Stimulated activated CD8-positive, alpha-beta memory T cell treated with anti-CD3 and anti-CD28 coated beads, Interleukin-4, amount 100 ng/mL, for 24 hours (primary cell): ENCODE results near the gene LMTK3.
A peak's percentile ranks its signal among the peaks of the same experiment; 100 is the strongest.
"Not testable (repeated sequence)": the region's sequence is repeated elsewhere in the genome, so short reads cannot be mapped to it uniquely, and the experiment has no call there.

ENCODE experiments used
- DNase-seq: peaks from one replicate; pipeline ENCODE4 v3.0.0-alpha.2; 2020; ENCODE audit warnings: low read depth

Gene LMTK3

DNA sequence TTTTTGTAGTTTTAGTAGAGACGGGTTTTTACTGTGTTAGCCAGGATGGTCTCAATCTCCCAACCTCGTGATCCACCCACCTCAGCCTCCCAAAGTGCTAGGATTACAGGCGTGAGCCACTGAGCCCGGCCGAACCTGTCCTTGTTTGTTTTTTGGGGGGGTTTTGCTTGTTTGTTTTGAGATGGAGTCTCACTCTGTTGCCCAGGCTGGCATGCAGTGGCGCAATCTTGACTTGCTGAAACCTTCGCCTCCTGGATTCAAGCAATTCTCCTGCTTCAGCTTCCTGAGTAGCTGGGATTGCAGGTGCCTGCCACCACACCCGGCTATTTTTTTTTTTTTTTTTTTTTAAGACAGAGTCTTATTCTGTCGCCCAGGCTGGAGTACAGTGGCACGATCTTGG, 24.9 kb downstream of the LMTK3 start:
- DNase-seq = not testable (repeated sequence)

DNA sequence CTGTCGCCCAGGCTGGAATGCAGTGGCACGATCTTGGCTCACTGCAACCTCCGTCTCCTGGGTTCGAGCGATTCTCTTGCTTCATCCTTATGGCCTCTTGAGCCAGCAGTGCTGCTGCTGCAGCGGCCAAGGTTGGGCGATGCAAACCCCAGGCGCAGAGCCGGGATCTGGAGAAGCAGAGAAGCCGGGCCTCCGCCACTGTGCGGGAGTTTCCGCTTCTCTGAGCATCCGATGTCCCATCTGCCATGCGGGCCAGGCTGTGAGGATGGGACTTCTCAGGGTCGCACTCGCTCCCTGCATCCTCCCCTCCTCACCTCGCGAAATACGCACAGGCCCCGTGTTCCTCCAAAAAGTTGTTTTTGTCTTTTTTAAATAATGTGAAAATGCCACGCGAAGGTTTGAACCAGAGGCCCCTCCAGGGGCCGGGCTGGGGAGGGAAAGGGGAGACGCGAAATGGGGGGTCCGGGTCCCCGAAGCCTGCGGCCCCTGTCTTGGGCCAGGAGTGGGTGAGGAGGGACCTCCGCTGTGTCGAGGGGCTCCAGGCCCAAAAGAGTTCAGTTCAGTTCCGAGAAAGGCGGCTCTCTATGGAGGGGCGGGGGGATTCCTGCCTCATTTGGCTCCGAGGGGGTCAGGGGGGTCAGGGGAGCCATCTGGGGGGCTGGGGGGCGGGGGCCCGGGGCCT, 26.6 kb downstream of the LMTK3 start:
- DNase-seq = no peak

DNA sequence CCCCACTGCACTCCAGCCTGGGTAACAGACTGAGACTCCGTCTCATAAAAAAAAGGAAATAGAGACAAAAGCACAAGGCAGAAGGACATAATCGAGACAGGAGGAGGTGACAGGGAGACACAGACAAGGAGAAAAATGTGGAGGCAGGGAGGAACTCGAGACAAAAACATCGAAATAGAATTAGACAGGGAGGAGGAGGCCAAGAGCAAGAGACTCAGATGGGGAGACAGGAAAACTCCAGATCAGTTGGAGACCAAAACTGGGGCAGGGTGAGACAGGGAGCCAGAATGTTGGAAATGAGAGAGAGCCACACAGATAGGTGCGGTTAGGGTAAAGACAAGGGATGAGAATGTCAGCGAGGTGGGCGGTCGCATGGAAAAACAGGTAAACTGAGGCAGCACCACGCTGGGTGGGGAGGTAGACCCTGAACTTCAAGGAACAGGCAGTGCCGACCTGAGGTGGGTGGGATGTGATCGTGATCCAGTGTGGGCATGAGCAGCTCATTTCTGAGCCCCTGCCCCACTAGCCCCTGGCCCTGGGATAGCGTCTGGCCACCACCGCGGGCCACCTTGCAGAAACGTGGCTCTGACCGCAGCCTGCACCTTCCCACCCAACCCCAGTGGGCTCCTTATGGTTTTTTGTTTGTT, 27.3 kb downstream of the LMTK3 start:
- no peak for DNase-seq

DNA sequence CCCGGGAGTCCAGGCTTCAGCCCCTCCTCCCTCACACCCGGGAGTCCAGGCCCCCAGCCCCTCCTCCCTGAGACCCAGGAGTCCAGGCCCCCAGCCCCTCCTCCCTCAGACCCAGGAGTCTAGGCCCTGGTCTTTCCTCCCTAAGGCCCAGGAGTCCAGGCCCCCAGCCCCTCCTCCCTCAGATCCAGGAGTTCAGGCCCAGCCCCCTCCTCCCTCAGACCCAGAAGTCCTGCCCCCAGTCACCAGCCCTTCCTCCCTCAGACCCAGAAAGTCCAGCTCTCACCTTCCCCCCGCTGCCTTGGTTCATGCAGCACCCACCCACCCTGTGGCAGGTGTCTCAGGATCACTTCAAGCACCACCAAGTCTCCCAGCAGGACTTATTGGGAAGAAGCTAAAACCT, 28.3 kb downstream of the LMTK3 start:
- DNase-seq = no peak

DNA sequence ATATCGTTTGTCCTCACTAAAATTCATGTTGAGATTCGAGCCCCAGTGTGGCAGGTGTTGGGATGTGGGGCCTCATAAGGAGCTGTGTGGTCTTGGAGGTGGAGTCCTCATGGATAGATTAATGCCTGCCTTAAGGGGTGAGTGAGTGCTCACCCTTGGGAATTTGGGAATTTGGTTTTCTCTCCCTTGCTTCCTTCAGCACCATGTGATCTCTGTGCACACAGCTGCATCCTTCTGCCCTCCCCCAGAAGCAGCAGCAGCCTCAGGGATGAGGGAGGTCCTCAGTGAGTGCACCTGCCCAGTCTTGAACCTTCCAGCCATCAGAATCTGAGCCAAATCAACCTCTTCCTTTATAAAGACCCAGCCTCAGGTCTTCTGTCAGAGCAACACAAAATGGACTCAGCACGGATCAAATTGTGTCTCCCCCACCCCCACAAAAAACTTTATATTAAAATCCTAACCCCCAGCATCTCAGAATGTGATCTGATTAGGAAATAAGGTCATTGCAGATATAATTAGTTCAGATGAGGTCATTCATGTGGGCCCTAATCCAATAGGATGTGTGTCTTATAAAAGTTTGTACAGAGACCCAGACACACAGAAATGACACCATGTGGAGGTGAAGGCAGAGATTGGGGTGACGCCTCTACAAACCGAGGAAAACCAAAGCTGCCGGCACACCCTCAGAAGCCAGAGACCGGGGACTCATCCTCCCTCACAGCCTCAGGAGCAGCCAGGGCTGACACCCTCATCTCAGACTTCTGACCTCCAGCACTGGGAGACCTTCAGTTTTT, 29.6 kb downstream of the LMTK3 start:
- DNase-seq = no peak

DNA sequence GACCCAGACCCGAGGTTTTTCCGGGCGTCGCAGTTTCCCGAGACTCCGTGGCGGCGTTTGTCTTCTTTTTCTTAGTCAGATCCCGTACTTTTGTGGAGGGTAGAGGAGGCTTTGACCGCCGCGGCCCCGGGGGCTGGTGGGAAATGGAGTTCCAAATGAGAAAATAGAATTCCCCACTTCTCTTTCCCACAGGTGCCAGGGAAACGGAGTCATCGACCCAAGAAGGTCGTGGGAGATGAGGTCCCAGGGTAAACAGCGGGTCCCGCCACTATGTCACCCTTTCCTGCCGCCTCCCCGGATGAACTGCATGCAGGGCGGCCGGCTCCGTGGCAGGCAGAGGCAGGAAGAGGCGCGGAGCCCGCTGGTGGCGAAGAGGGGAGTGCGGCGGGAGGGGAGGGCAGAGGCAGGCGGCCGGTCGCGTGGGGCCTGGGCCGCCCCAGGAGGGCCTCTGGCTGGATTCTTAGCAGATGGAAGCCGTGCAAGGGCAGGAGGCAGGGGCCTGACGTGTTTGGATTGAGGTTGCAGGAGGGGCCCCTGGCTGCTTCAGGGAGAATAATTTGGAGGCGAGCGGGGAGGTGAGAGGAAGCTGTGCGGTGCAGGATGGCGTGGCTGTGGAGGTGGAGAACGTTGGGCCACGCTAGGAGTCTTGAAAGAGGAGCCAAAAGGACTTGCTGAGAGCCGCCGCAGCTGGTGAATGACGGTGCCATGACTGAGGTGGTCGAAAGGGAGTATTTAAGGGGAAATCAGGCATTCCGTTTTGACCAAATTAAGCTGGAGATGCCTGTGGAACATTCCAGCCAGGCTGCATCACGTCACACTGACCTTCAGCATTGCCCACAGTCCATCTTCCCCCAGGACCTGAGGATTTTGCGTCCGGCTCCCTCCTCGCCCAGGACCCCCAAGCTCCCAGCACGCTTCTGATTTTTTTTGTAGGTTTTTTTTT, 30.8 kb downstream of the LMTK3 start:
- peak; percentile 22 for DNase-seq

DNA sequence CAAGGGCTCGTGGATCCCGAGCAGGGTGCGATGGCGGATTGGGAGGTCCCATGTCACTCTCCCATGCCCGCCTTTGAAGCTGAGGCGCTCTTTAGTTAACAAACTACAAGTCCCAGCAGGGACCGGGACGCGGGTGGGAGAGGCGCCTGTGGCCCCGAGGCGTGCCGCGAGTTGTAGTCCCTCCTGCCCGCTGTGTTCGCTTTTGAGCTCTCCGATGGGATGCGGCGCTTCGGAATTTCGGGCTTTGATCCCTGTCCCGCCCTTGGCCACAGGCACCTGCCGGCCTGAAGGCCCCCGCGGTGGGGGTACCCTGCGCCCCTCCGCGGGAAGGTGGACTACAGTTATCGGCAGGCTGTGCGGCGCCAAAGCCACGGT, 31.5 kb downstream of the LMTK3 start:
- DNase-seq = peak; percentile 24

DNA sequence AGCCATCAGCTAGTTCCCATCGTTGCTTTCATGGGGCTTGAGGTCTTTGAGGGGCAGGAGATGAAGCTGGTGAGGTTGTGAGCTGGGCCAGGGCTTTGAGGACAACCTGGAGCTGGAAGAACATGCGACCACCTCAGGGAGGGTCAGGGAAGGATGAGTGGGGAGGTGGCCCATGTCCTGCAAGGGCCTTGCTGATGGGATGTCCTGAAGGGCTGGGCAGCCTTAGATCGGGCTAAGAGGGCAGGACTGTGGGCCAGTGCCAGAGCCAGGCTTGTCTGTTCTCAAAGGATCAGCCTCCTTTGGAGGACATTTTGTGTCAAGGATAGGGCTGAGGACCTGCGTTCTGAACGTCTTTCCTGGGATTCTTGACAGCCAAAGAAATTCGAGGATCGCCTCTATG, 31.9 kb downstream of the LMTK3 start:
- DNase-seq = no peak

DNA sequence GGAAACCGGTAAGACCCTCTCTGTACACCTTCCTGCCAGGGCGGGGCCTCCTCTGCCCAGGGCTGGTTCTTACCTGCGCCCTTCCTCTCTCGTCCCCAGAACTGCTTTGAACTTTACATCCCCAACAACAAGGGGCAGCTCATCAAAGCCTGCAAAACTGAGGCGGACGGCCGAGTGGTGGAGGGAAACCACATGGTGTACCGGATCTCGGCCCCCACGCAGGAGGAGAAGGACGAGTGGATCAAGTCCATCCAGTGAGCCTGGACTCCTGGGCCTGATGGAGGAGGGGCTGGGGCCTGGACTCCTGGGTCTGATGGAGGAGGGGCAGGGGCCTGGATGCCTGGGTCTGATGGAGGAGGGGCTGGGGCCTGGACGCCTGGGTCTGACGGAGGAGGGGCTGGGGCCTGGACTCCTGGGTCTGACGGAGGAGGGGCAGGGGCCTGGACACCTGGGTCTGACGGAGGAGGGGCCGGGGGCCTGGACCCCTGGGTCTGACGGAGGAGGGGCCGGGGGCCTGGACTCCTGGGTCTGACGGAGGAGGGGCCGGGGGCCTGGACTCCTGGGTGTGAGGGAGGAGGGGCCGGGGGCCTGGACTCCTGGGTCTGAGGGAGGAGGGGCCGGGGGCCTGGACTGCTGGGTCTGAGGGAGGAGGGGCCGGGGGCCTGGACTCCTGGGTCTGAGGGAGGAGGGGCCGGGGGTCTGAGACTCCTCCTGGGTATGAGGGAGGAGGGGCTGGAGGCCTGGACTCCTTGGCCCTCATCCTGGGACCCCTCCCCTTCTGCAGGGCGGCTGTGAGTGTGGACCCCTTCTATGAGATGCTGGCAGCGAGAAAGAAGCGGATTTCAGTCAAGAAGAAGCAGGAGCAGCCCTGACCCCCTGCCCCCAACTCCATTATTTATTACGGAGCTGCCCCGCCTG, 33.0 kb downstream of the LMTK3 start:
- no peak for DNase-seq

DNA sequence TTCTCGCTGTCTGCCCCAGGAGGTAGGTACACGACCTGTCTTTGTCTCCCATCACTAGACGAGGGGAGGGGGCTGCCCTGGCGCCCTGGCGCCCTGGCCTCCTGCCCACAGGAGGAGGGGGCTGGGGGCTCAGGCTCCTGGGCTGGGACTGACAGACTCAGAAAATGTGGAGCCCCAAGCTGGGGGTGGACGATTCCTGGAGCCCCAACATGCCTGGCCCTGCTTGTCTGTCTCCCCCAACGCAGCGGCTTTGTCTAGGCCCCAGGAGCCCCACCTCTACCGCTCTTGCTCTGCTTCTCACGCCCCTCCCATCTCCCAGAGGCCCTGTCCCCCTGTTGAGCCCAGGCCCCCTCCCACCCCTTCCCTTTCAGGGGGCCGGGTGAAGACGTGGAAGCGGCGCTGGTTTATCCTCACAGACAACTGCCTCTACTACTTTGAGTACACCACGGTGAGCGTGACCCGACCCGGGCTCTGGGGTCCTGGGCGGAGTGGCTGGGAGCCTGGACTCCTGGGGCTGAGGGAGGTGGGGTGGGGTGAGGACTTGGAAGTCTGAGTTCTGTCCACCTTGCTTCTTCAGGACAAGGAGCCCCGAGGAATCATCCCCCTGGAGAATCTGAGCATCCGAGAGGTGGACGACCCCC, 33.8 kb downstream of the LMTK3 start:
- DNase-seq = no peak

DNA sequence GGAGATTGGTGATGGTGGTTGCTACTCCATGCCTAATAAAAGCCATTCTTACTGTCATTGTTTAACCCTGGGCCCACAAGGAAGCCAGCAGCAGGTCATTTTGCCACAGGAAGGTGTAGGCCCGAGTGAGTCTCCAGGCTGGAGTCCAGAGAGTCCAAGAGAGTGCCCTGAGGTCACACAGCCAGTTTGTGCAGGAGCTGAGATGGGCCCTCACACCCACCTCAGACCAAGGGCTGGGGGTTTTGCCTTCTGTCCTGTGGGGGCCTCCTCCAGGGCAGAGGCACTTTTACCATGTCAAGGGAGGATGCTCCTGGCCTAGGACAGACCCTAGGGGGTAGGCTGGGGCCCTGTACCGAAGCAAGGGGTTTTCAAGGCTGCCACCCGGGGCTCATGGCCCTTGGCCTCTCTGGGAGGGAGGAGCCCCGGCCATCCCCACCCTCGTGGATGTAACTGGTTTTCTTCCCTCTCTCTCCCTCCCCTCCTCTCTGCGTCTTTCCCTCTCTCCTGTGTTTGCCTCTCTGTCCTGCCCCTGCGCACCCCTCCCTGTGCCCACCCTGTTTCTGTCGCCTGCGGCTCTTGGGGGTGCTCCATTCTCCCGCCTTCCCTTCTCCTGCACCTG, 34.5 kb downstream of the LMTK3 start:
- DNase-seq = no peak

DNA sequence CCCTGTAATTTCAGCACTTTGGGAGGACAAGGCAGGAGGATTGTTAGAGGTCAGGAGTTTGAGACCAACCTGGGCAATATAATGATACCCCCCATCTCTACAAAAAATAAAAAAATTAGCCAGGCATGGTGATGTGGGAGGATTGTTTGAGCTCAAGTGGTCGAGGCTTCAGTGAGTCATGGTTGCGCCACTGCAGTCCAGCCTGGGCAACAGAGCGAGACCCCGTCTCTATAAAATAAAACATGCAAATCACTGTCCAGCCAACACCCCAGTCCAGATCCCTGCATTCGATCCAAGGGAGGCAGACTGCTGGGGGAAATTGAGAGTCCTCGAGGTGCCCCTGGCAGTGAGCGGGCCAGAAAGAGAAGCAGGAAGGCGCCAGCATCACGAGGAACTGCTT, 35.5 kb downstream of the LMTK3 start:
- DNase-seq = no peak

DNA sequence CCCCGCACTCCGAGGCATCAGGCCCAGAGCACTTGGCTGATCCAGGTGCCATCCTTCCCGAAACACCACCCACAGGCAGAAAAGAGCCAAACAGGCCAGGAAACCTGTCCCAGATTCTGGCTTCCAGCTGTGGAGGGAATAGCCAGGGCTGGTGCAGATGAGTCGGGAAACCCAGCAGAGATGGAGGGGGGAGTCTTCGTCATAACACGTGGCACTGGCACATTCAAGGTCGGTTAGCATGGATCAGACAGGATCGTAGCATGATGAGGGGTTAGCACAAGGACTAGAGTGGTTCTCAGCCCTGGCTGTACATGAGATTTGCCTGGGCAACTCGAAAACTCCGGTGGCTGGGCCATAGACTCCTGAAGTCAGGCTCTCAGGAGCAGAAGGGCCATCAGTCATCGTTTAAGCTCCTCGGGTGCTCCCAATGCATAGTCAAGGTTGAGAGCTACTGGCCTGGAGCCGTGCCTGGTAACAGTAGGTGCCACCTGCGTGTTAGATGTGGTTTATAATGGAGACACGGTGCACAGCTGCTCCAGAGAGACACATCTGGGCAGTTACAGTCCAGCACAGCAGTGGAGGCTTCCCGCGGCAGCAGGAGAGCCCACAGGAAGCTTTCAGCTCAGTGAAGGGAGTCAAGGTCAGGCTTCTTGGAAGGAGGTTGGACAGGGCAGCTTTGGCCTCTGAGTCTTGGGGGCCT, 36.1 kb downstream of the LMTK3 start:
- DNase-seq = no peak

DNA sequence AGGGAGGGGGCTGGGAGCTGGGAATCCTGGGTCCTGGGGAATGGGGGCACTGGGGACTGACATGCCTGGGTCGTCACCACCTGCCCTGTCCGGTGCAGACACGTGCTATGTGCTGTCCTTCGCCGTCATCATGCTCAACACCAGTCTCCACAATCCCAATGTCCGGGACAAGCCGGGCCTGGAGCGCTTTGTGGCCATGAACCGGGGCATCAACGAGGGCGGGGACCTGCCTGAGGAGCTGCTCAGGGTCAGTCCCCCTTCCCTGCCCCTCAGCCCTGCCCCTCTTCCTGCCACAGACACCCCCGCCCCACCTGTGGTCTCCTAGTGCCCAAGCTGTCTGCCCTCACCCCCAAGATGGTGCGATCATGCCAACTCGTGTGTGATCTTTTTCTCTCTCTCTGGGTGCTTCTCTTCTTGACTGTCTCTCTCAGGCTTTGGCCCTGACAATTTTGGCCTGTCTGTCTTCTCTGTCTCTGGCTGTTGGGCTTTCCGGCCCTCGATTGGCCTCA, 37.5 kb downstream of the LMTK3 start:
- no peak for DNase-seq

DNA sequence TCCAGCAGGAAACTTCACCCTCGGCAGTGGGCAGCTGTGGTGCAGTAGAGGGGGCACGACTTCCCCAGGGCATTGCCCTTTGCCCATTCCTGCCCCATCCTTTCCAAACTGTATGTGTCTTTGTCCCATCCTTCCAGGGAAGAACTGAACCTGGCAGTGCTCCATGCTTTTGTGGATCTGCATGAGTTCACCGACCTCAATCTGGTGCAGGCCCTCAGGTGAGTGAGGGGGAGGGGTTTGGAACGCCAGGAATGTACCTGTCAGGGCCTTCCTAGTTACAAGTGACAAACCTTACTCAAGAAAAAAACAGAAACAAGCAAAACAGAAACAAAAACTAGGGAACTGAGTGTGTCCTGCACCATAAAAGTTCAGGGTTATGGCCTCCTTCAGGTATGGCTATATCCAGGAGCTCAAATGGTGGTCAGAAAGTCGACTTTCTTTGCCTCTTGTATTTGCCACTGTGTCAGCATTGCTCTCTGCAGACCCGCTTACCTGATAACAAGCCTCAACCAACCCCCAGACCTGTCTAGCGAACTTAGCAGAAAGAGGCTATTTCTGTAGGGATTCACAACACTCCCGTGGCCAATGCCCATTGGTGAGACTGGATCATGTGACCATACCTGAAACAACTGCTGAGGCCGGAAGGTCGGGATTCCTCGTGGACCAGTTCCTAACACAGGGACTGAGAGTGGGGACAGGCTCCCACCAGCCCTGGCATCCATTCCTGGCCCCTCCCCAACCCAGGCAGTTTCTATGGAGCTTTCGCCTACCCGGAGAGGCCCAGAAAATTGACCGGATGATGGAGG, 38.3 kb downstream of the LMTK3 start:
- no peak for DNase-seq

DNA sequence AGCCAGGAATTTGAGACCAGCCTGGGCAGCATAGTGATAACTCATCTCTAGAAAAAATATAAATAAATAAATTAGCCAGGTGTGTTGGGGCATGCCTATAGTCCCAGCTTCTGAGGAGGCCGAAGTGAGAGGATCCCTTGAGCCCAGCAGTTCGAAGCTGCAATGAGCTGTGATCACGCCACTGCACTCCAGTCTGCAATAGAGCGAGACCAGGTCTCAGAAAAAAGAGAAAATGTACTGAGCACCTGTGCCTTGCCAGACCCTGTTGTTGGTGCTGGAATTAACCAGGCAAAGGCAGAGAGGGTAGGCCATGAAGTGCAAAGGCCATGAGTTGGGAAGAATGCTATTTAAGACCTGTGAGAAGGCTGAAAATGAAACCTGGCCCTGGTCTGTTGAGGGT, 39.8 kb downstream of the LMTK3 start:
- DNase-seq = no peak

DNA sequence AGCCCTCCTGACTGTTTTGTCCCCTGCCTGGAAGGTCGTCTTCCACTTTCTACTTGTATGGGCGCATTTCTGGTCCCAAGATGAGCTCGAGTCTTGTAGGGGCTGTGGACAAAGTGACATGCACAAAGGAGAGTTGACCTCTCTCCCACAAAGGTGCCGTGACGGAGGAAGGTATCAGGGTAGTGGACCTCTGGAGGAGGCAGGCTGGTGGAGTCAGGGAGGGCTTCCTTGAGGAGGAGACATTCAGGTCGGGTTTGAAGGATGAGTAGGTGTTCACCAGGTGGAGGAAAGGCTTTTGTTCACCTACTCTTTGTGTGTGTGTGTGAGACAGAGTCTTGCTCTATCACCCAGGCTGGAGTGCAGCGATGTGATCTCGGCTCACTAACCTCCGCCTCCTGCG, 40.8 kb downstream of the LMTK3 start:
- DNase-seq = no peak

DNA sequence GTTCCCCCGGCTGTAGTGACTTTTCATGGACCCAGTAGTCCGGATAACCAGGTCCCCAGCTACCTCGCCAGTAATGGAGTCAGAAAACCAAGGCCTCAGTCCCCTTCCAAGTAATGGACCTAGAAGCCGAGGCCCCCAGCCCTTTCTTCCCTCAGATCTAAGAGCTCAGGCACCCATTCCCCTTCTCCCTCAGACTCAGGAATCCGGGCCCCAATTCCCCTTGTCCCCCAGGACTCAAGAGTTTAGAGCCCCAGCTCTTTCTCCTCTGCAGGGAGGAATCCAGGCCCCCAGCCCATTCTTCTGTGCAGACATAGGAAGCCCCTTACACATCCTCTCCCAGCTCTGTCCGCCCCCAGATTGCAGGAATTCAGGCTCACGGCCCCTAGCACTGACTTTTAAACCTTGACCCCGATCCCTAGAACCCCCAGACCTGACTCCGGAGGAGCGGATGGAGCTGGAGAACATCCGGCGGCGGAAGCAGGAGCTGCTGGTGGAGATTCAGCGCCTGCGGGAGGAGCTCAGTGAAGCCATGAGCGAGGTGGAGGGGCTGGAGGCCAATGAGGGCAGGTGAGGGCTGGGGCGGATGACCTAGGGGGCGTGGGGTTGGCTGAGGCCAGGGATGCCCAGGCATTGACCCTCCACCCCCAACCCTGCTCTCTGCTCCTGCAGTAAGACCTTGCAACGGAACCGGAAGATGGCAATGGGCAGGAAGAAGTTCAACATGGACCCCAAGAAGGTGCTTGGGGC, 41.5 kb downstream of the LMTK3 start:
- no peak for DNase-seq
